HCT116 (cell line): ENCODE measurements around the gene PSKH1.

ENCODE experiments used
- CEBPB ChIP-seq: IDR thresholded peaks from 2 replicates; pipeline ENCODE4 v1.6.1; 2012; ENCODE audit warnings: low read depth
- CTCF ChIP-seq, 3 experiments: fragments of 200-600 bp in 1 of 3; sonication (generic) in 1 of 3; IDR thresholded peaks in 2 of 3; conservative IDR thresholded peaks in 1 of 3; 2 replicates each; pipeline ENCODE4 v1.5.1; 2012 to 2017; ENCODE audit warnings: low read depth in 2 of 3, low read length in 2 of 3, antibody characterized with exemption in 1 of 3, borderline replicate concordance in 1 of 3, control low read depth in 1 of 3, mild to moderate bottlenecking in 1 of 3, mixed read lengths in 1 of 3, mixed run types in 1 of 3, moderate library complexity in 1 of 3; ENCODE audit not compliant: insufficient read depth in 1 of 3
- EGR1 ChIP-seq: IDR thresholded peaks from 2 replicates; pipeline ENCODE4 v1.6.1; 2012; ENCODE audit warnings: low read depth
- ELF1 ChIP-seq: IDR thresholded peaks from 2 replicates; pipeline ENCODE4 v1.6.1; 2012; ENCODE audit warnings: low read depth, borderline replicate concordance
- POLR2A ChIP-seq: IDR thresholded peaks from 2 replicates; pipeline ENCODE4 v1.7.0; 2011; ENCODE audit warnings: borderline replicate concordance; ENCODE audit not compliant: insufficient read depth, insufficient read length; ENCODE audit errors: extremely low read depth
- POLR2AphosphoS5 ChIP-seq: IDR thresholded peaks from 2 replicates; pipeline ENCODE4 v1.6.1; 2011; ENCODE audit warnings: mild to moderate bottlenecking, low read depth, low read length, moderate library complexity
- RAD21 ChIP-seq: IDR thresholded peaks from 2 replicates; pipeline ENCODE4 v1.6.1; 2012; ENCODE audit warnings: low read depth, mild to moderate bottlenecking
- SIN3A ChIP-seq: IDR thresholded peaks from 2 replicates; pipeline ENCODE4 v1.6.1; 2012; ENCODE audit warnings: low read depth
- SRF ChIP-seq: IDR thresholded peaks from 2 replicates; pipeline ENCODE4 v1.6.1; 2012; ENCODE audit warnings: low read depth
- TCF7L2 ChIP-seq: IDR thresholded peaks from 2 replicates; pipeline ENCODE4 v1.7.0; 2011; ENCODE audit warnings: borderline replicate concordance, inconsistent platforms; ENCODE audit not compliant: insufficient read depth, insufficient read length; ENCODE audit errors: extremely low read depth
- YY1 ChIP-seq: IDR thresholded peaks from 2 replicates; pipeline ENCODE4 v1.6.1; 2011; ENCODE audit warnings: low read length, low read depth, moderate library complexity, mild to moderate bottlenecking; ENCODE audit not compliant: insufficient replicate concordance; ENCODE audit errors: extremely low read depth
- ZNF274 ChIP-seq: fragments of 200-500 bp; sonication (Bioruptor generic); IDR thresholded peaks from 2 replicates; pipeline ENCODE4 v1.6.1; 2014; ENCODE audit warnings: mild to moderate bottlenecking, low read depth, low read length, inconsistent platforms
- TF ChIP-seq, protein P1 (sequence below): IDR thresholded peaks from 2 replicates; pipeline ENCODE4 v1.6.1; 2012
- TF ChIP-seq, protein P2 (sequence below): IDR thresholded peaks from 2 replicates; pipeline ENCODE4 v1.6.1; 2011; ENCODE audit warnings: mild to moderate bottlenecking, low read length, moderate library complexity; ENCODE audit not compliant: insufficient replicate concordance; ENCODE audit errors: extremely low read depth

DNA sequence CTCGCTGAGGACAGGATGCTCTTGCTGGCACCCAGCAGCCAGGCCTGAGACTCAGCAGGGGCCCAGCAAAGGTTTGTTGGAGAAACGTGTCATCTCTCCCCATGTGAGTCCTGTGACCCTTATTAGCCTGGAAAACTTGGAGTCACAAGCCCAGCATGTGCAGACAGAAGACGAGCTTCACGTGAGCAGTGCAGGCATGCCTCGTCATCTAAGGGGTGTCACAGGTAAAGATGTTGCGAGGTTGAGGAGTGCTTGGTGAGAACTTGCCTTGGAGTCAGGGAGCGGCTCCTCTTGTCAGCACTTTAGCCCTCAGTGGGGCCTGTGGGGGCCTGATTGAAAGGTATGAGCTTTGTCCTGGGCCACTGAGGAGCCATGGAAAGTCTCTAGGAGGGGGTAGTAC, 40.8 kb downstream of the PSKH1 start:
- TF ChIP-seq CTCF (IDR thresholded peaks at IDR 0.05 in 2 of 3, conservative IDR thresholded peaks at IDR 0.05 in 1 of 3; ENCODE audit: borderline replicate concordance in 1 of 3, insufficient read depth in 1 of 3, low read depth in 2 of 3, low read length in 2 of 3): no peak
- no peak for TF ChIP-seq SRF
- TF ChIP-seq ZNF274: no peak
- no peak for TF ChIP-seq CEBPB
- no peak for TF ChIP-seq TCF7L2
- no peak for TF ChIP-seq YY1
- no peak for TF ChIP-seq POLR2AphosphoS5
- TF ChIP-seq, protein P1, sequence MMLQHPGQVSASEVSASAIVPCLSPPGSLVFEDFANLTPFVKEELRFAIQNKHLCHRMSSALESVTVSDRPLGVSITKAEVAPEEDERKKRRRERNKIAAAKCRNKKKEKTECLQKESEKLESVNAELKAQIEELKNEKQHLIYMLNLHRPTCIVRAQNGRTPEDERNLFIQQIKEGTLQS: no peak
- TF ChIP-seq RAD21: no peak
- no peak for TF ChIP-seq SIN3A
- no peak for TF ChIP-seq POLR2A
- no peak for TF ChIP-seq EGR1
- TF ChIP-seq, protein P2, sequence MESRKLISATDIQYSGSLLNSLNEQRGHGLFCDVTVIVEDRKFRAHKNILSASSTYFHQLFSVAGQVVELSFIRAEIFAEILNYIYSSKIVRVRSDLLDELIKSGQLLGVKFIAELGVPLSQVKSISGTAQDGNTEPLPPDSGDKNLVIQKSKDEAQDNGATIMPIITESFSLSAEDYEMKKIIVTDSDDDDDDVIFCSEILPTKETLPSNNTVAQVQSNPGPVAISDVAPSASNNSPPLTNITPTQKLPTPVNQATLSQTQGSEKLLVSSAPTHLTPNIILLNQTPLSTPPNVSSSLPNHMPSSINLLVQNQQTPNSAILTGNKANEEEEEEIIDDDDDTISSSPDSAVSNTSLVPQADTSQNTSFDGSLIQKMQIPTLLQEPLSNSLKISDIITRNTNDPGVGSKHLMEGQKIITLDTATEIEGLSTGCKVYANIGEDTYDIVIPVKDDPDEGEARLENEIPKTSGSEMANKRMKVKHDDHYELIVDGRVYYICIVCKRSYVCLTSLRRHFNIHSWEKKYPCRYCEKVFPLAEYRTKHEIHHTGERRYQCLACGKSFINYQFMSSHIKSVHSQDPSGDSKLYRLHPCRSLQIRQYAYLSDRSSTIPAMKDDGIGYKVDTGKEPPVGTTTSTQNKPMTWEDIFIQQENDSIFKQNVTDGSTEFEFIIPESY: no peak
- no peak for TF ChIP-seq ELF1
